Stomach (tissue), 9 donors: ENCODE results near the gene DNM3. TPM values are rescaled to one million over a fixed set of nuclear protein-coding genes. Genes with fewer than 3 reads are reported as not detected.

Experiments used
- DNase-seq, 2 donors: peaks; one replicate each; pipeline versions ENCODE4 v3.0.0 to v3.0.0-alpha.2; 2013 to 2019
- H3K27ac ChIP-seq, 5 donors: fragments of 200-600 bp in 4 of 5; sonication (generic) in 4 of 5; one replicate each; pipeline ENCODE4 v1.5.1; 2013 to 2019; ENCODE audit warnings: mild to moderate bottlenecking in 1 of 5, moderate library complexity in 1 of 5
- H3K27me3 ChIP-seq, 3 donors: fragments of 200-600 bp; sonication (generic); one replicate each; pipeline ENCODE4 v1.5.1; 2017 to 2019; ENCODE audit warnings: mixed run types in 1 of 3
- H3K36me3 ChIP-seq, 4 donors: fragments of 200-600 bp; sonication (generic); 1 replicate in 3 of 4; 2 replicates in 1 of 4; pipeline ENCODE4 v1.5.1; 2016 to 2019
- H3K4me1 ChIP-seq, 4 donors: fragments of 200-600 bp; sonication (generic); one replicate each; pipeline ENCODE4 v1.5.1; 2016 to 2019
- H3K4me3 ChIP-seq, 4 donors: fragments of 200-600 bp; sonication (generic) in 3 of 4; one replicate each; pipeline ENCODE4 v1.5.1; 2016 to 2019; ENCODE audit warnings: mild to moderate bottlenecking in 1 of 4
- H3K9me3 ChIP-seq, 4 donors: fragments of 200-600 bp; sonication (generic); one replicate each; pipeline ENCODE4 v1.5.1; 2016 to 2019
- CTCF ChIP-seq, 7 experiments: fragments of 450-650 bp in 4 of 7; fragments of 200-600 bp in 3 of 7; sonication (generic) in 3 of 7; IDR thresholded peaks; one replicate each; pipeline ENCODE4 v1.5.1; 2016 to 2019; ENCODE audit warnings: antibody characterized with exemption in 7 of 7, control low read depth in 2 of 7, mild to moderate bottlenecking in 1 of 7
- EP300 ChIP-seq: sonication (generic); formaldehyde crosslinking; IDR thresholded peaks from one replicate; pipeline ENCODE4 v1.6.1; 2017; ENCODE audit warnings: antibody characterized with exemption
- POLR2A ChIP-seq, 4 donors: fragments of 450-650 bp; IDR thresholded peaks; one replicate each; pipeline ENCODE4 v1.6.1; 2016; ENCODE audit warnings: antibody characterized with exemption in 4 of 4, control low read depth in 2 of 4, mild to moderate bottlenecking in 1 of 4, moderate library complexity in 1 of 4
- POLR2AphosphoS5 ChIP-seq, 3 donors: sonication (generic); formaldehyde crosslinking; IDR thresholded peaks; one replicate each; pipeline ENCODE4 v1.6.1; 2016; ENCODE audit warnings: antibody characterized with exemption in 3 of 3
- WGBS, 5 donors: extraction: QIAGEN DNeasy Blood & Tissue Kit in 3 of 5; methylation state at CpG; one replicate each; pipeline versions ENCODE4 v1.1.5 to v1.1.7; 2013 to 2018; 5-methylcytosine and 5-hydroxymethylcytosine counted together
- intact Hi-C: fragments of 100-400 bp; cut with DNase I; formaldehyde crosslinking; loops from one replicate; pipeline ENCODE4 v1.15.1; 2023; ENCODE audit warnings: low total_unique reads
- polyA plus RNA-seq, 3 donors: library from polyadenylated mRNA; stranded (reverse); fragments of 200-250 nt; gene quantifications; one replicate each; pipeline ENCODE4 v1.2.3, GENCODE V29; 2013
- total RNA-seq, 5 donors: library from RNA; depleted of rRNA; stranded (reverse); fragments of >200 nt; gene quantifications; one replicate each; pipeline versions ENCODE4 v1.1.0 to v1.2.3, GENCODE V29; 2014 to 2016
- donor health status: healthy with polysubstance abuse.
- donor health status: Bipolar disorder and iron deficiency.
- donor health status: healthy.

DNM3 gene
- total and polyA plus RNA-seq, 8 donors = 0.58 to 13.8 (median 2.2) TPM

- H3K4me1 ChIP-seq = no peaks in the 10 kb centered on the region
- H3K4me3 ChIP-seq = no peak overlapping the region
- no peak for DNase-seq
- TF ChIP-seq CTCF (IDR thresholded peaks at IDR 0.05) = no peak
- TF ChIP-seq EP300 = no peak
- TF ChIP-seq POLR2AphosphoS5 (IDR thresholded peaks at IDR 0.05) = no peak
- no peak for TF ChIP-seq POLR2A (IDR thresholded peaks at IDR 0.05)
- H3K9me3 ChIP-seq = peaks cover 0 to 1% (median 0%) of the 10 kb centered on the region in 4 donors
- no peak overlapping the region for H3K27ac ChIP-seq
- no peaks in the 10 kb centered on the region for H3K36me3 ChIP-seq
- intact Hi-C loops = no loop called here
- H3K27me3 ChIP-seq = no peaks in the 10 kb centered on the region
Measured at GRCh38 chr1:172004671-172005070, 163.4 kb downstream of the DNM3 start.

GRCh38 chr1:172005856-172006255 lies 164.6 kb downstream of the DNM3 start:
- no peak overlapping the region for H3K4me3 ChIP-seq
- WGBS, 5 donors = 44 to 69% (median 49%) methylated on average over 1 of the region's 1 CpG
- H3K36me3 ChIP-seq = no peaks in the 10 kb centered on the region
- peak in 1 of 2 donors; percentile 62 for DNase-seq
- peaks cover 0 to 8% (median 0%) of the 10 kb centered on the region in 4 donors for H3K9me3 ChIP-seq
- H3K27me3 ChIP-seq = no peaks in the 10 kb centered on the region
- H3K4me1 ChIP-seq = no peaks in the 10 kb centered on the region
- H3K27ac ChIP-seq = no peak overlapping the region
- intact Hi-C loops = no loop called here
- TF ChIP-seq CTCF (IDR thresholded peaks at IDR 0.05) (no peak), POLR2AphosphoS5 (IDR thresholded peaks at IDR 0.05) (no peak), POLR2A (IDR thresholded peaks at IDR 0.05) (no peak), EP300 (no peak)

- TF ChIP-seq POLR2A (IDR thresholded peaks at IDR 0.05) (no peak), POLR2AphosphoS5 (IDR thresholded peaks at IDR 0.05) (no peak), EP300 (no peak), CTCF (IDR thresholded peaks at IDR 0.05) (no peak)
- intact Hi-C loops = no loop called here
Measured at GRCh38 chr1:172006660-172007059, 165.4 kb downstream of the DNM3 start.

GRCh38 chr1:172018727-172019311 lies 177.5 kb downstream of the DNM3 start:
- intact Hi-C loops = no loop called here
- TF ChIP-seq POLR2A (IDR thresholded peaks at IDR 0.05) (no peak), CTCF (IDR thresholded peaks at IDR 0.05) (no peak), POLR2AphosphoS5 (IDR thresholded peaks at IDR 0.05) (no peak), EP300 (no peak)
- H3K4me1 ChIP-seq = no peaks in the 10 kb centered on the region
- H3K27ac ChIP-seq = no peak overlapping the region
- no peaks in the 10 kb centered on the region for H3K27me3 ChIP-seq
- no peak overlapping the region for H3K4me3 ChIP-seq
- peaks cover 0 to 9% (median 0%) of the 10 kb centered on the region in 4 donors for H3K9me3 ChIP-seq
- DNase-seq = no peak
- no peaks in the 10 kb centered on the region for H3K36me3 ChIP-seq
- 45 to 100% (median 88%) methylated on average over 1 of the region's 1 CpG for WGBS, 5 donors

More at GRCh38 chr1:172006660-172007059, 165.4 kb downstream of the DNM3 start:
- Histone ChIP-seq H3K27ac (no peak overlapping the region), H3K36me3 (no peaks in the 10 kb centered on the region), H3K27me3 (no peaks in the 10 kb centered on the region), H3K4me1 (no peaks in the 10 kb centered on the region), H3K4me3 (no peak overlapping the region), H3K9me3 (peaks cover 0 to 8% (median 0%) of the 10 kb centered on the region in 4 donors)
- no peak for DNase-seq
